ENCODE measurements around the gene PUS10. TPM values are rescaled to one million over a fixed set of nuclear protein-coding genes. Genes with fewer than 3 reads are reported as not detected.

The PUS10 gene
- polyA plus RNA-seq, 3 donors: 2.0 to 3.0 (median 2.8) TPM

DNA sequence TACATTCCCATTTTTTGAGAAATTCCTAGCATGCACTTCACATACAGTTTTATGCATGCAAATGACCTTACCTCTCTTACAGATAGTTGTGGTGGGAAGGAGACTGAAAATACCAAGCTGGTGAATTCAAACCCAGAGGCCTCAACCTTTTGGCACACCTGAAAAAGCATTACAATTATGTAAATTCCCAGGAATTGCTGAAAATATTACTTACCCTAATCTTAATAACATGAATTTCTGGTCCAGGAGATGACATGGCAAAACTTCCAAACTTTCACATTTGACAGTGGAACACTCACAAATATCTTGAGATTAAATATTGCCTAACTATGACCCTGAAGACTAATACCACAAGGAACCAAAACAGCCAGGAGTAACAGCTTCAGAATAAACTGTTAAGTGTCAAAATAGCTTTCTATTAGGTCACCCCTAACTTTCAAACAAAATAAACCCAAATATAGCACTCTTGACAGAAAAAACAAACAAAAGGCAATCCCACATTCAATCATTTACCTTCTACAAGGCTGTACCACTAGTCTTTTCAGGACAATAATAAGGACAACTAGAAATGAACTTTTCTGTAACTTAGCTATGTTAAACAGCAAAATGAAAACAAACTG lies 11.5 kb downstream of the PUS10 start:
- H3K4me3 ChIP-seq (replicated peaks in 1 of 3; ENCODE audit: low read depth in 2 of 3, low read length in 3 of 3): no peak overlapping the region
- H3K4me2 ChIP-seq (replicated peaks; ENCODE audit: extremely low read depth, low read length, poor library complexity, severe bottlenecking): no peak overlapping the region
- DNase-seq: no peak

DNA sequence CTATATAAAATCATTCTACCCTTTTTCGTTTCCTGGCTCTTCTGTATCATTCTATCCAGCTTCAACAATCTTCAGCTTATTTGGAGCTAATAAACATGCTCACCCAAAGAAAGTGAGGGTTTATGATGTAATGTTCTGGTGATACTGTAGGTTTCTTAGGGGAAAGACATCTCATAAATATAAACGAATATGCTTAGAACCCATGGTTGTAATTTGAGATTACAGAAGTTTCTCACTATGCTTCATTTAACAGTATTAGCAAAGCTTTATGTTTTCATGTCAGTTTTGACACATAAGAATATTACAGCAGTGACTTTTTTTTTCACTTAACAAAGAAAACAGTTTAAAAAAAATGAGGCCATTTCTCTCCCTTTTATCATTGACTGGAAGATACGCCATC lies 12.3 kb downstream of the PUS10 start:
- H3K36me3 Mint-ChIP-seq: peaks cover 10 to 11% of the 10 kb centered on the region in 2 donors
- no peak overlapping the region for H2AFZ ChIP-seq (ENCODE audit: insufficient read depth, low read depth, low read length, poor library complexity, severe bottlenecking)
- H4K20me1 ChIP-seq (ENCODE audit: insufficient read depth, low read length): no peaks in the 10 kb centered on the region

More for the DNA sequence above, 11.5 kb downstream of the PUS10 start:
- TF ChIP-seq, protein P1, sequence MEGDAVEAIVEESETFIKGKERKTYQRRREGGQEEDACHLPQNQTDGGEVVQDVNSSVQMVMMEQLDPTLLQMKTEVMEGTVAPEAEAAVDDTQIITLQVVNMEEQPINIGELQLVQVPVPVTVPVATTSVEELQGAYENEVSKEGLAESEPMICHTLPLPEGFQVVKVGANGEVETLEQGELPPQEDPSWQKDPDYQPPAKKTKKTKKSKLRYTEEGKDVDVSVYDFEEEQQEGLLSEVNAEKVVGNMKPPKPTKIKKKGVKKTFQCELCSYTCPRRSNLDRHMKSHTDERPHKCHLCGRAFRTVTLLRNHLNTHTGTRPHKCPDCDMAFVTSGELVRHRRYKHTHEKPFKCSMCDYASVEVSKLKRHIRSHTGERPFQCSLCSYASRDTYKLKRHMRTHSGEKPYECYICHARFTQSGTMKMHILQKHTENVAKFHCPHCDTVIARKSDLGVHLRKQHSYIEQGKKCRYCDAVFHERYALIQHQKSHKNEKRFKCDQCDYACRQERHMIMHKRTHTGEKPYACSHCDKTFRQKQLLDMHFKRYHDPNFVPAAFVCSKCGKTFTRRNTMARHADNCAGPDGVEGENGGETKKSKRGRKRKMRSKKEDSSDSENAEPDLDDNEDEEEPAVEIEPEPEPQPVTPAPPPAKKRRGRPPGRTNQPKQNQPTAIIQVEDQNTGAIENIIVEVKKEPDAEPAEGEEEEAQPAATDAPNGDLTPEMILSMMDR (IDR thresholded peaks at IDR 0.05): no peak
- Histone ChIP-seq H3K36me3 (replicated peaks in 1 of 2; ENCODE audit: control insufficient read depth in 1 of 2, insufficient read depth in 2 of 2, low read length in 2 of 2) (peaks cover 0 to 6% of the 10 kb centered on the region in 2 donors), H4K20me1 (ENCODE audit: insufficient read depth, low read length) (no peaks in the 10 kb centered on the region), H3K27ac (ENCODE audit: low read depth in 1 of 2, low read length in 2 of 2) (no peak overlapping the region), H2AFZ (ENCODE audit: insufficient read depth, low read depth, low read length, poor library complexity, severe bottlenecking) (no peak overlapping the region), H3K9me3 (replicated peaks in 1 of 2; ENCODE audit: control insufficient read depth in 1 of 2, insufficient read depth in 1 of 2, low read length in 2 of 2) (no peaks in the 10 kb centered on the region), H3K4me1 (ENCODE audit: control insufficient read depth in 1 of 2, insufficient read depth in 2 of 2, low read length in 2 of 2) (peaks cover under 1 to 5% of the 10 kb centered on the region in 2 donors), H3K79me2 (ENCODE audit: insufficient read depth, low read length) (no peaks in the 10 kb centered on the region), H3K27me3 (ENCODE audit: control insufficient read depth in 2 of 2, insufficient read depth in 2 of 2, low read length in 2 of 2) (no peaks in the 10 kb centered on the region), H3K9ac (ENCODE audit: insufficient read depth, low read length, poor library complexity, severe bottlenecking) (no peak overlapping the region)
- peaks cover 1% of the 10 kb centered on the region for H3K4me1 Mint-ChIP-seq
- H3K27me3 Mint-ChIP-seq (ENCODE audit: low read depth in 3 of 3): no peaks in the 10 kb centered on the region
- H3K4me3 Mint-ChIP-seq: no peak overlapping the region
- H3K9me3 Mint-ChIP-seq: no peaks in the 10 kb centered on the region
- peaks cover 10 to 11% of the 10 kb centered on the region in 2 donors for H3K36me3 Mint-ChIP-seq
- peak overlapping the region in 1 of 7 donors; percentile 21 for H3K27ac Mint-ChIP-seq
- intact Hi-C loops (cut with micrococcal nuclease): no loop called here

More for the DNA sequence above, 12.3 kb downstream of the PUS10 start:
- TF ChIP-seq, protein P1 (IDR thresholded peaks at IDR 0.05): no peak
- H3K9ac ChIP-seq (ENCODE audit: insufficient read depth, low read length, poor library complexity, severe bottlenecking): no peak overlapping the region
- no peaks in the 10 kb centered on the region for H3K4me1 Mint-ChIP-seq
- H3K27ac Mint-ChIP-seq: no peak overlapping the region
- no peaks in the 10 kb centered on the region for H3K9me3 Mint-ChIP-seq
- intact Hi-C loops (cut with micrococcal nuclease): no loop called here
- 100% methylated on average over 1 of the region's 3 CpGs for WGBS (ENCODE audit: insufficient coverage)
- H3K27ac ChIP-seq (ENCODE audit: low read depth in 1 of 2, low read length in 2 of 2): no peak overlapping the region
- H3K4me3 ChIP-seq (replicated peaks in 1 of 3; ENCODE audit: low read depth in 2 of 3, low read length in 3 of 3): no peak overlapping the region
- DNase-seq: no peak
- no peaks in the 10 kb centered on the region for H3K4me1 ChIP-seq (ENCODE audit: control insufficient read depth in 1 of 2, insufficient read depth in 2 of 2, low read length in 2 of 2)
- H3K9me3 ChIP-seq (replicated peaks in 1 of 2; ENCODE audit: control insufficient read depth in 1 of 2, insufficient read depth in 1 of 2, low read length in 2 of 2): no peaks in the 10 kb centered on the region
- H3K4me3 Mint-ChIP-seq: no peak overlapping the region
- H3K79me2 ChIP-seq (ENCODE audit: insufficient read depth, low read length): no peaks in the 10 kb centered on the region
- H3K4me2 ChIP-seq (replicated peaks; ENCODE audit: extremely low read depth, low read length, poor library complexity, severe bottlenecking): no peak overlapping the region
- H3K36me3 ChIP-seq (replicated peaks in 1 of 2; ENCODE audit: control insufficient read depth in 1 of 2, insufficient read depth in 2 of 2, low read length in 2 of 2): peaks cover 0 to 6% of the 10 kb centered on the region in 2 donors
- no peaks in the 10 kb centered on the region for H3K27me3 ChIP-seq (ENCODE audit: control insufficient read depth in 2 of 2, insufficient read depth in 2 of 2, low read length in 2 of 2)
- H3K27me3 Mint-ChIP-seq (ENCODE audit: low read depth in 3 of 3): no peaks in the 10 kb centered on the region

All from CD14-positive monocyte (primary cell).